HEK293 (cell line): Measurements from ENCODE around the gene IL1RAP.

Experiments
- CTCF ChIA-PET: fragments of 350-600 bp; formaldehyde crosslinking; extraction: SDS; loops from one replicate; lab custom pipeline; 2021; ENCODE audit warnings: antibody characterized with exemption; lab: Yijun Ruan, JAX
- POLR2A ChIA-PET: fragments of 300-600 bp; formaldehyde crosslinking; extraction: SDS; loops from one replicate; lab custom pipeline; 2020; ENCODE audit warnings: antibody characterized with exemption, inconsistent platforms; lab: Yijun Ruan, JAX
- H3K27ac ChIP-seq: fragments of 200-500 bp; sonication (Bioruptor generic); 2 replicates; pipeline ENCODE4 v1.5.1; 2014; ENCODE audit warnings: low read depth, low read length, control low read depth, inconsistent platforms; ENCODE audit errors: extremely low read depth
- H3K36me3 ChIP-seq, 2 experiments: fragments of 200-500 bp in 1 of 2; sonication (Bioruptor generic) in 1 of 2; 1 replicate in 1 of 2; 2 replicates in 1 of 2; pipeline ENCODE4 v1.5.1; 2014 to 2017; ENCODE audit warnings: inconsistent platforms in 2 of 2, low read length in 2 of 2; ENCODE audit not compliant: control insufficient read depth in 2 of 2, insufficient read depth in 1 of 2
- H3K4me1 ChIP-seq: fragments of 200-500 bp; sonication (Bioruptor generic); 2 replicates; pipeline ENCODE4 v1.5.1; 2014; ENCODE audit warnings: mild to moderate bottlenecking, low read length, inconsistent platforms; ENCODE audit not compliant: control insufficient read depth, insufficient read depth
- H3K4me3 ChIP-seq: 2 replicates; pipeline ENCODE4 v1.5.1; 2011; ENCODE audit warnings: low read depth, mild to moderate bottlenecking, control low read depth, low read length, moderate library complexity
- H3K9me3 ChIP-seq: fragments of 200-500 bp; sonication (Bioruptor generic); 2 replicates; pipeline ENCODE4 v1.5.1; 2014; ENCODE audit warnings: low read depth, low read length, inconsistent platforms; ENCODE audit not compliant: control insufficient read depth, insufficient read depth
- GLIS2 ChIP-seq: fragments of 450-650 bp; formaldehyde crosslinking; IDR thresholded peaks from 2 replicates; pipeline ENCODE4 v1.5.1; 2016; ENCODE audit warnings: missing biosample characterization, missing genetic modification characterization
- YY1 ChIP-seq: fragments of 450-650 bp; formaldehyde crosslinking; IDR thresholded peaks from 2 replicates; pipeline ENCODE4 v1.5.1; 2018; ENCODE audit warnings: missing biosample characterization, missing genetic modification characterization
- ZBTB21 ChIP-seq: fragments of 450-650 bp; formaldehyde crosslinking; IDR thresholded peaks from 2 replicates; pipeline ENCODE4 v1.5.1; 2017; ENCODE audit warnings: missing biosample characterization, missing genetic modification characterization
- ZFP3 ChIP-seq: fragments of 450-650 bp; formaldehyde crosslinking; IDR thresholded peaks from 2 replicates; pipeline ENCODE4 v1.5.1; 2016; ENCODE audit warnings: low read depth, missing biosample characterization, missing genetic modification characterization
- ZNF121 ChIP-seq: fragments of 450-650 bp; formaldehyde crosslinking; IDR thresholded peaks from 2 replicates; pipeline ENCODE4 v1.5.1; 2016; ENCODE audit warnings: missing biosample characterization, missing genetic modification characterization
- ZNF146 ChIP-seq: fragments of 450-650 bp; formaldehyde crosslinking; IDR thresholded peaks from 2 replicates; pipeline ENCODE4 v1.5.1; 2016; ENCODE audit warnings: missing biosample characterization, missing genetic modification characterization
- ZNF157 ChIP-seq: fragments of 450-650 bp; formaldehyde crosslinking; IDR thresholded peaks from 2 replicates; pipeline ENCODE4 v1.5.1; 2016; ENCODE audit warnings: missing biosample characterization, missing genetic modification characterization
- ZNF175 ChIP-seq: fragments of 450-650 bp; formaldehyde crosslinking; IDR thresholded peaks from 2 replicates; pipeline ENCODE4 v1.5.1; 2016; ENCODE audit warnings: missing biosample characterization, missing genetic modification characterization
- ZNF37A ChIP-seq: fragments of 450-650 bp; IDR thresholded peaks from 2 replicates; pipeline ENCODE4 v1.5.1; 2018; ENCODE audit warnings: missing biosample characterization, missing genetic modification characterization
- ZNF416 ChIP-seq: fragments of 450-650 bp; formaldehyde crosslinking; IDR thresholded peaks from 2 replicates; pipeline ENCODE4 v1.5.1; 2016; ENCODE audit warnings: missing biosample characterization, missing genetic modification characterization
- ZNF501 ChIP-seq: fragments of 450-650 bp; formaldehyde crosslinking; IDR thresholded peaks from 2 replicates; pipeline ENCODE4 v1.5.1; 2016; ENCODE audit warnings: missing biosample characterization, missing genetic modification characterization
- ZNF514 ChIP-seq: fragments of 450-650 bp; formaldehyde crosslinking; IDR thresholded peaks from 2 replicates; pipeline ENCODE4 v1.5.1; 2016; ENCODE audit warnings: missing biosample characterization, missing genetic modification characterization
- ZNF530 ChIP-seq: fragments of 450-650 bp; formaldehyde crosslinking; IDR thresholded peaks from 2 replicates; pipeline ENCODE4 v1.5.1; 2016; ENCODE audit warnings: low read depth, missing biosample characterization, missing genetic modification characterization
- ZNF621 ChIP-seq: fragments of 450-650 bp; formaldehyde crosslinking; IDR thresholded peaks from 2 replicates; pipeline ENCODE4 v1.5.1; 2017; ENCODE audit warnings: missing biosample characterization, missing genetic modification characterization
- ZNF76 ChIP-seq: fragments of 450-650 bp; formaldehyde crosslinking; IDR thresholded peaks from 2 replicates; pipeline ENCODE4; 2016; ENCODE audit warnings: low read depth, missing biosample characterization, missing genetic modification characterization, borderline replicate concordance
- ZNF785 ChIP-seq: fragments of 450-650 bp; formaldehyde crosslinking; IDR thresholded peaks from 2 replicates; pipeline ENCODE4 v1.5.1; 2016; ENCODE audit warnings: missing biosample characterization, missing genetic modification characterization
- ZSCAN30 ChIP-seq: fragments of 450-650 bp; IDR thresholded peaks from 2 replicates; pipeline ENCODE4 v1.5.1; 2018; ENCODE audit warnings: missing biosample characterization, mild to moderate bottlenecking, missing genetic modification characterization, moderate library complexity
- TF ChIP-seq, protein P1 (sequence below): fragments of 450-650 bp; formaldehyde crosslinking; conservative IDR thresholded peaks from 2 replicates; pipeline ENCODE4 v1.5.1; 2016; ENCODE audit warnings: low read depth, missing biosample characterization, missing genetic modification characterization
- TF ChIP-seq, protein P2 (sequence below): fragments of 450-650 bp; formaldehyde crosslinking; IDR thresholded peaks from 2 replicates; pipeline ENCODE4 v1.5.1; 2017; ENCODE audit warnings: missing biosample characterization, missing genetic modification characterization
- TF ChIP-seq, protein P3 (sequence below): fragments of 450-650 bp; formaldehyde crosslinking; optimal IDR thresholded peaks from 2 replicates; pipeline ENCODE3; 2016; ENCODE audit warnings: missing biosample characterization, mild to moderate bottlenecking, missing genetic modification characterization
- TF ChIP-seq, protein P4 (sequence below): fragments of 450-650 bp; formaldehyde crosslinking; IDR thresholded peaks from 2 replicates; pipeline ENCODE4 v1.5.0; 2017; ENCODE audit warnings: missing biosample characterization, missing genetic modification characterization, borderline replicate concordance

IL1RAP gene

DNA sequence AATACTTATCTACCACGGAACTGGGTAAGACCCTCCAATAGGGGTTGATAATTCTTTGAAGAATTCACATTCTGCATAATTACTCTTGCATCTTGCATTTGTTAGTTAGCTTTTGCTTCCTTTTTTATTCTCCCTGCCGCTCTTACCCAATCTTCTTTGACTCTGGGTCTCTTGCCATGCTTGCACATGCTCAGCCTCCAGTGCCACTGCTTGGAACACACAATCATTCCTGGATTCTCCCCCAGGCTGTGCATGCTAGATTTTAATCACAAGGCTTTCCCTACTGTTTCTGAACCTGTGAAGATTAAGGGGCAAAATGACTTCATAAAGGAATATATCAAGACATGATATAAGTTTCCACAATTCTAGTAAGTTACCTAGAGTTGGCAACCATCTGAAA lies 133.1 kb downstream of the IL1RAP start:
- no peak overlapping the region for H3K27ac ChIP-seq
- TF ChIP-seq ZSCAN30 (tag by site-specific recombination) (no peak), ZNF785 (tag by site-specific recombination) (no peak), ZNF501 (tag by site-specific recombination) (no peak), ZNF76 (tag by site-specific recombination) (no peak), ZNF175 (no peak), ZNF121 (tag by site-specific recombination) (no peak), ZNF530 (tag by site-specific recombination) (no peak), ZNF514 (tag by site-specific recombination) (no peak), ZNF146 (tag by site-specific recombination) (no peak)
- TF ChIP-seq, protein P1, sequence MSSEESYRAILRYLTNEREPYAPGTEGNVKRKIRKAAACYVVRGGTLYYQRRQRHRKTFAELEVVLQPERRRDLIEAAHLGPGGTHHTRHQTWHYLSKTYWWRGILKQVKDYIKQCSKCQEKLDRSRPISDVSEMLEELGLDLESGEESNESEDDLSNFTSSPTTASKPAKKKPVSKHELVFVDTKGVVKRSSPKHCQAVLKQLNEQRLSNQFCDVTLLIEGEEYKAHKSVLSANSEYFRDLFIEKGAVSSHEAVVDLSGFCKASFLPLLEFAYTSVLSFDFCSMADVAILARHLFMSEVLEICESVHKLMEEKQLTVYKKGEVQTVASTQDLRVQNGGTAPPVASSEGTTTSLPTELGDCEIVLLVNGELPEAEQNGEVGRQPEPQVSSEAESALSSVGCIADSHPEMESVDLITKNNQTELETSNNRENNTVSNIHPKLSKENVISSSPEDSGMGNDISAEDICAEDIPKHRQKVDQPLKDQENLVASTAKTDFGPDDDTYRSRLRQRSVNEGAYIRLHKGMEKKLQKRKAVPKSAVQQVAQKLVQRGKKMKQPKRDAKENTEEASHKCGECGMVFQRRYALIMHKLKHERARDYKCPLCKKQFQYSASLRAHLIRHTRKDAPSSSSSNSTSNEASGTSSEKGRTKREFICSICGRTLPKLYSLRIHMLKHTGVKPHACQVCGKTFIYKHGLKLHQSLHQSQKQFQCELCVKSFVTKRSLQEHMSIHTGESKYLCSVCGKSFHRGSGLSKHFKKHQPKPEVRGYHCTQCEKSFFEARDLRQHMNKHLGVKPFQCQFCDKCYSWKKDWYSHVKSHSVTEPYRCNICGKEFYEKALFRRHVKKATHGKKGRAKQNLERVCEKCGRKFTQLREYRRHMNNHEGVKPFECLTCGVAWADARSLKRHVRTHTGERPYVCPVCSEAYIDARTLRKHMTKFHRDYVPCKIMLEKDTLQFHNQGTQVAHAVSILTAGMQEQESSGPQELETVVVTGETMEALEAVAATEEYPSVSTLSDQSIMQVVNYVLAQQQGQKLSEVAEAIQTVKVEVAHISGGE (tag by site-specific recombination), result no peak
- TF ChIP-seq, protein P2, sequence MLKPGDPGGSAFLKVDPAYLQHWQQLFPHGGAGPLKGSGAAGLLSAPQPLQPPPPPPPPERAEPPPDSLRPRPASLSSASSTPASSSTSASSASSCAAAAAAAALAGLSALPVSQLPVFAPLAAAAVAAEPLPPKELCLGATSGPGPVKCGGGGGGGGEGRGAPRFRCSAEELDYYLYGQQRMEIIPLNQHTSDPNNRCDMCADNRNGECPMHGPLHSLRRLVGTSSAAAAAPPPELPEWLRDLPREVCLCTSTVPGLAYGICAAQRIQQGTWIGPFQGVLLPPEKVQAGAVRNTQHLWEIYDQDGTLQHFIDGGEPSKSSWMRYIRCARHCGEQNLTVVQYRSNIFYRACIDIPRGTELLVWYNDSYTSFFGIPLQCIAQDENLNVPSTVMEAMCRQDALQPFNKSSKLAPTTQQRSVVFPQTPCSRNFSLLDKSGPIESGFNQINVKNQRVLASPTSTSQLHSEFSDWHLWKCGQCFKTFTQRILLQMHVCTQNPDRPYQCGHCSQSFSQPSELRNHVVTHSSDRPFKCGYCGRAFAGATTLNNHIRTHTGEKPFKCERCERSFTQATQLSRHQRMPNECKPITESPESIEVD (tag by site-specific recombination), result no peak
- TF ChIP-seq, protein P3, sequence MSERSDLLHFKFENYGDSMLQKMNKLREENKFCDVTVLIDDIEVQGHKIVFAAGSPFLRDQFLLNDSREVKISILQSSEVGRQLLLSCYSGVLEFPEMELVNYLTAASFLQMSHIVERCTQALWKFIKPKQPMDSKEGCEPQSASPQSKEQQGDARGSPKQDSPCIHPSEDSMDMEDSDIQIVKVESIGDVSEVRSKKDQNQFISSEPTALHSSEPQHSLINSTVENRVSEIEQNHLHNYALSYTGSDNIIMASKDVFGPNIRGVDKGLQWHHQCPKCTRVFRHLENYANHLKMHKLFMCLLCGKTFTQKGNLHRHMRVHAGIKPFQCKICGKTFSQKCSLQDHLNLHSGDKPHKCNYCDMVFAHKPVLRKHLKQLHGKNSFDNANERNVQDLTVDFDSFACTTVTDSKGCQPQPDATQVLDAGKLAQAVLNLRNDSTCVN (tag by site-specific recombination), result no peak
- TF ChIP-seq, protein P4, sequence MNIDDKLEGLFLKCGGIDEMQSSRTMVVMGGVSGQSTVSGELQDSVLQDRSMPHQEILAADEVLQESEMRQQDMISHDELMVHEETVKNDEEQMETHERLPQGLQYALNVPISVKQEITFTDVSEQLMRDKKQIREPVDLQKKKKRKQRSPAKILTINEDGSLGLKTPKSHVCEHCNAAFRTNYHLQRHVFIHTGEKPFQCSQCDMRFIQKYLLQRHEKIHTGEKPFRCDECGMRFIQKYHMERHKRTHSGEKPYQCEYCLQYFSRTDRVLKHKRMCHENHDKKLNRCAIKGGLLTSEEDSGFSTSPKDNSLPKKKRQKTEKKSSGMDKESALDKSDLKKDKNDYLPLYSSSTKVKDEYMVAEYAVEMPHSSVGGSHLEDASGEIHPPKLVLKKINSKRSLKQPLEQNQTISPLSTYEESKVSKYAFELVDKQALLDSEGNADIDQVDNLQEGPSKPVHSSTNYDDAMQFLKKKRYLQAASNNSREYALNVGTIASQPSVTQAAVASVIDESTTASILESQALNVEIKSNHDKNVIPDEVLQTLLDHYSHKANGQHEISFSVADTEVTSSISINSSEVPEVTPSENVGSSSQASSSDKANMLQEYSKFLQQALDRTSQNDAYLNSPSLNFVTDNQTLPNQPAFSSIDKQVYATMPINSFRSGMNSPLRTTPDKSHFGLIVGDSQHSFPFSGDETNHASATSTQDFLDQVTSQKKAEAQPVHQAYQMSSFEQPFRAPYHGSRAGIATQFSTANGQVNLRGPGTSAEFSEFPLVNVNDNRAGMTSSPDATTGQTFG (tag by site-specific recombination), result no peak
- H3K4me3 ChIP-seq, result no peak overlapping the region
- no peaks in the 10 kb centered on the region for H3K9me3 ChIP-seq
- ChIA-PET CTCF (no interaction called here), POLR2A (no interaction called here)
- H3K4me1 ChIP-seq, result no peaks in the 10 kb centered on the region
- H3K36me3 ChIP-seq, result no peaks in the 10 kb centered on the region

DNA sequence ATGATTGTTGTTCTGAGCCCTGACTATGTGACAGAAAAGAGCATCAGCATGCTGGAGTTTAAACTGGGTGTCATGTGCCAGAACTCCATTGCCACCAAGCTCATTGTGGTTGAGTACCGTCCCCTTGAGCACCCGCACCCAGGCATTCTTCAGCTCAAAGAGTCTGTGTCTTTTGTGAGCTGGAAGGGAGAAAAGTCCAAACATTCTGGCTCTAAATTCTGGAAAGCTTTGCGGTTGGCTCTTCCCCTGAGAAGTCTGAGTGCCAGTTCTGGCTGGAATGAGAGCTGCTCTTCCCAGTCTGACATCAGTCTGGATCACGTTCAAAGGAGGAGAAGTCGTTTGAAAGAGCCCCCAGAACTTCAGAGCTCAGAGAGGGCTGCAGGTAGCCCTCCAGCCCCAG lies 142.0 kb downstream of the IL1RAP start:
- POLR2A ChIA-PET, result no interaction called here
- Histone ChIP-seq H3K27ac (no peak overlapping the region), H3K36me3 (no peaks in the 10 kb centered on the region), H3K4me1 (no peaks in the 10 kb centered on the region), H3K9me3 (no peaks in the 10 kb centered on the region), H3K4me3 (no peak overlapping the region)
- TF ChIP-seq GLIS2 (tag by site-specific recombination) (no peak), ZNF37A (tag by site-specific recombination) (no peak), ZNF621 (tag by site-specific recombination) (no peak), ZNF416 (tag by site-specific recombination) (no peak), ZBTB21 (tag by site-specific recombination) (no peak), YY1 (tag by site-specific recombination) (no peak), ZNF157 (tag by site-specific recombination) (no peak), ZFP3 (tag by site-specific recombination) (no peak), ZNF785 (tag by site-specific recombination) (no peak)
- CTCF ChIA-PET, result interaction anchor here (1.0 kb wide), 1 partner anchor 142 kb away, joined by 3 read pairs; the partner anchor contains the start of gene IL1RAP
